ENCODE results near the gene NDC80. TPM values are rescaled to one million over a fixed set of nuclear protein-coding genes. Genes with fewer than 3 reads are reported as not detected.
"Not testable (repeated sequence)": the region's sequence is repeated elsewhere in the genome, so short reads cannot be mapped to it uniquely, and the experiment has no call there.

The NDC80 gene
- polyA plus RNA-seq, result 1 to 10 TPM in 1 of 3 donors, under 1 TPM in 2; 0.16 to 4.0 (median 0.21) TPM

DNA sequence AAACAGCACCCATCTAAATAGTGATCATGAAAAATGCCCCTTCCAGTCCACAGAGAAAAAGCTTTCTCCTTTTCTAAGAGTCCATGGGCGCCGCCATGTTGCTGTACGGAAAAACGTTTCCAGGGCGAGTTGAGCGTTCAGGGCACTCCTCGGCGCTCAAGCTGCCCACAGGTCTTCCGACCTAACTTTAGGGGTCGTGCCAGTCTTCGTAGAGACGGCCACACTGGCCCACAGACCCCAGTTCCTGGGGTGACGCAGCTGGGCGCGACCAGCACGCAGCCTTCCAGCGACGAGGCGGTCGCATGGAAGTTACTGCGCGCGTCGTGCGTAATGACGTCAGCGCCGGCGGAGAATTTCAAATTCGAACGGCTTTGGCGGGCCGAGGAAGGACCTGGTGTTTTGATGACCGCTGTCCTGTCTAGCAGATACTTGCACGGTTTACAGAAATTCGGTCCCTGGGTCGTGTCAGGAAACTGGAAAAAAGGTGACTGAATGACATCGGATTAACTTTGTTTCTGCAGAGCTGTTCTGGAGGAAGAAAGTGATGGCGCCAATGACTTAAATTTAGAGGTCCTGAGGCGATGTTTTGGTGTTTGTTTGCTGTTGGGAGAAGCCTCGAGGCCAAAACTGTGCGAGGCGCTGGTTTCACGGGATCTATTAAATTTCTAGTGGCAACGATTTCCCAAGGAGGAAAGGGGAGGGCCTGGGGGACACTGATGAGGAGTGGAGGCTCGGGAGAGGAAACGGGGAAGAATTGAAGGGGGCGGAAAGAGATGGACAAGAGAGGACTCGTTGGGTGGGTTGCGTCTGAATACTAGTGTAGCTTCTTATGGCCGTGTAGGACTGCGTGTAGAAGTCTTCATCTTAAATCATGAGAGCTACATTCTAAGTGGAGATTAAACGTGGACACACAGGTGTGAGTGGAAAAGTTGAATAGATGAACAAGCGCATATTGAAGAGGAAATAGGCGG, at the start of gene NDC80, which contains the start of gene METTL4:
TSS of gene NDC80 (plus strand) at position 358 of the 971 bp plus-strand sequence. CDS start 1,429 bp downstream, outside the sequence.
TSS of gene METTL4 (minus strand) at position 306 of the 971 bp plus-strand sequence. CDS start 4,289 bp downstream, outside the sequence.
- WGBS, 3 donors, result 0% methylated on average over 55 of the region's 55 CpGs
- H3K27ac ChIP-seq (ENCODE audit: low read depth, low read length), result peak within 1 kb of the TSS; percentile 68

DNA sequence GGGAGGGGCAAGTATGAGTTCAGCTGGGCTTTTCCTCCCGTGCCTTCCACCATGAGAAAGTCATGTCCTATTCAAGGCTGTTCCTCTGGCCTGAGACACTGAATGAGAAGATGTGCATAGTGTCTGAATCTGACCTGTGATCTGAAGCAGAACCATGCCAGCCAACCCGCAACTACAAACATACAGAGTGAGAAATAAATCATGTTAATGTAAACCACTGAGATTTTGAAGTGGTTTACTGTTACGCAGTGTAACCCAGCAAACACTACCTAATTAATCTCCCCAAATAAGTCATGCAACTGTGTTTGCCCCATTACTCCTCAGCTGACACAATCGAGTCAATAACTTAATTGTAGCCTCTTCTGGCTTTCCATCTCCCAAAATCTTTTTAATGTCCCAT, 49.2 kb upstream of the NDC80 start:
- no peak overlapping the region for H3K27ac ChIP-seq (ENCODE audit: low read depth, low read length)
- WGBS, 3 donors, result 79 to 88% (median 83%) methylated on average over 4 of the region's 4 CpGs

DNA sequence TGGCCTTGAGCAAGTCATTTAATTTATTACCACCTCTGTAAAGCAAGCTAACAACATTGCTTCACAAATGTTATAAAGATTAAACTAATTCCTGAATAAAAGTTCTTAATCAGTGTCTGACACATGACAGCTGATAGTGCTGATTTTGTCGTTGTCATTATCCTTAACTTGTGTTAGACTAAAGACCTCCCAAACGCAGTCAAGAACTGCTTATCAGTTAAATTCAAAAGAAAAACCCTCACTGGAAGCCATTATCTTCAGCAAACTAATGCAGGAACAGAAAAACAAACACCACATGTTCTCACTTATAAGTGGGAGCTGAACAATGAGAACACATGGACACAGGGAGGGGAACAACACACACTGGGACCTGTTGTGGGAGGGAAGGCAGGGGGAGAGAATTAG, 46.6 kb upstream of the NDC80 start:
- H3K27ac ChIP-seq (ENCODE audit: low read depth, low read length), result not testable (repeated sequence)
- 7 to 38% (median 34%) methylated on average over 2 of the region's 2 CpGs for WGBS, 3 donors

DNA sequence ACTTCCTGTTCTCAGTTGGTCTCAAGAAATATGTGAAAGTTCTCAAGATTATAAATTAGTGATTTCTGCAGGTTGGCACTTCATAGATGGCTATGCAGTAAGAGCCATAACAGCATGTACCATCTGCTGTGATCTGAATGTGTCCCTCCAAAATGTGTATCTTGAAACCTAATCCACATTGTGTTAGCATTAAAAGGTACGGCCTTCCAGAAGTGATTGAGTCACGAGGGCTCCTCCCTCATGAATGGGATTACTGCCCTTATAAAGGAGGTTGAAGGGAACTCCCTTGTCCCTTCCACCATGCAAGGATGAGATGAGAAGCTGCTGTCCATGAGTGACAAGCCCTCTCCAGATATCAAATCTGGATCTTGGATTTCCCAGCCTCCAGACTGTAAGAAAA, 45.0 kb upstream of the NDC80 start:
- no peak overlapping the region for H3K27ac ChIP-seq (ENCODE audit: low read depth, low read length)
- WGBS, 3 donors, result 58 to 88% (median 61%) methylated on average over 2 of the region's 2 CpGs

DNA sequence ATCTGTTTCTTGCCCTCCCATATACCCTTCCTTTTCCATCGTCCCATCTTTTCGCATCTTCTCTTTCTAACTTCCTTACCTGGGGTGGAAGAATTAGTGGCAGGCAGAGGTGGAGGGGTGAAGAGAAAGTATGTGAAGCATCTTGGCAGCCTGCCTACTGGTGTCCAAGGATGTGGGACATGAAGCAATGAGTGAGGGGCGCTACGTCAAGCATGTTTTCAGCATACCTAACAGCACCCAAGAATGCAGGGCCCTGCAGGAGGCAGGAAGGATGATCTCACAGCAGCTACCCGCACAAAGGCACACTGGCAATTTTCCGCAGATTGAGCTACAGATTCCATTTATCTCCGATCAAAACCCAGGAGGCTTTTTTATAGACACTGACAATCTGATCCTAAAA, 42.2 kb upstream of the NDC80 start:
- no peak overlapping the region for H3K27ac ChIP-seq (ENCODE audit: low read depth, low read length)

DNA sequence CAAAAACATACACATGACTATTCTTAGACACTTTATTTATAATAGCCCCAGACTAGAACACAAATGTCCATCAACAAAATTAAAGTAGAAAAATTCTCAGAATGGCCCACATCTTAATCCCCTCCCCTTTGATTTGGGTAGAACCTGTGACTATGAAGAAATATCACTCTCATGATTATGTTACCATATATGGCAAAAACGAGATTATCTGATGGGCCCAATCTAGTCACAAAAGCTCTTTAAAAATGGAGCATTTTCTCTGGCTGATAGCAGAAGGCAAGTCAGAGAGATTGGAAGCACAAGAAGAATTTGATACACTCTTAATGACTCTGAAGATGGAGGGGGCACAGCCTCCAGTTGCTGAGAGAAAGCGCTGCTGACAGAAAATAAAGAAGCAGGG, 39.6 kb upstream of the NDC80 start:
- H3K27ac ChIP-seq (ENCODE audit: low read depth, low read length), result no peak overlapping the region

More for the DNA sequence above, 42.2 kb upstream of the NDC80 start:
- WGBS, 3 donors, result 86 to 94% (median 87%) methylated on average over 7 of the region's 7 CpGs

DNA sequence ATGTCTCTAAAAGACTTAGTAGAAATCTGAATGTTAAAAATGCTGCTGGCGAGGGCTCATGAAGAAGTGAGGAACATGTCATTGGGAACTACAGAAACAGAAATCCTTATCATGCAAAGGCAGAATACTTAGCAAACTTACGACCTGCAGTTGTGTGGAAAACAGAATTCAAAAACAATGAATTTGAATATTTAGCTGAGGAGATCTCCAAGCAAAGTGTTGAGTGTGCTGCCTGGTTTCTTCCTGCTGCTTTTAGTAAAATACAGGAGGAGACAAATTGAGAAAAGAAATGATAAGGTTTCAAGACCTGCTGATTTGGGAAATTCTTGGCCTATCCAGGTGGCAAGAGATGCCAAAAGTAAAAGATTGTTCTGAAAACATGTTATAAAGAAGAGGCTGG, 38.6 kb upstream of the NDC80 start:
- no peak overlapping the region for H3K27ac ChIP-seq (ENCODE audit: low read depth, low read length)
- WGBS, 3 donors, result 95 to 98% (median 97%) methylated on average over 2 of the region's 2 CpGs

More for the DNA sequence above, 39.6 kb upstream of the NDC80 start:
- 90 to 96% (median 93%) methylated on average over 2 of the region's 2 CpGs for WGBS, 3 donors

DNA sequence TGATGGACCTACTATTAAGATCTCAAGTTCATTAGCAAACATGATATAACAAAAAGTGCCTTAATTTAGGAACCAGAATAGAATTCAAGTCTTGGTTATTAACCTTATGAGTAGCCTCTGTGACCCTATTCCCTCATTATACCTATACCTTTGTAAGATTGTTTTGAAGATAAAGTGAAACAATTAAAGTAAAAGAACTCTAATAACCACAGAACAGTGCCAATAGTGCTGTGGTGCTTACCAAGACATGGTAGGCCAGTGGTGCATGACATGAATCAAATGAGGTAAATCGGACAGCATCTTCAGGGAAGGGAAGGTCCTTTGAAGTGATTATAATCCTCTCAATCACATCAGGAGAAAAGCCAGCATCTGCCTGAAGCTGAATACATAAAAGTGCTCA, 36.5 kb upstream of the NDC80 start:
- no peak overlapping the region for H3K27ac ChIP-seq (ENCODE audit: low read depth, low read length)
- 91 to 98% (median 95%) methylated on average over 1 of the region's 1 CpG for WGBS, 3 donors

DNA sequence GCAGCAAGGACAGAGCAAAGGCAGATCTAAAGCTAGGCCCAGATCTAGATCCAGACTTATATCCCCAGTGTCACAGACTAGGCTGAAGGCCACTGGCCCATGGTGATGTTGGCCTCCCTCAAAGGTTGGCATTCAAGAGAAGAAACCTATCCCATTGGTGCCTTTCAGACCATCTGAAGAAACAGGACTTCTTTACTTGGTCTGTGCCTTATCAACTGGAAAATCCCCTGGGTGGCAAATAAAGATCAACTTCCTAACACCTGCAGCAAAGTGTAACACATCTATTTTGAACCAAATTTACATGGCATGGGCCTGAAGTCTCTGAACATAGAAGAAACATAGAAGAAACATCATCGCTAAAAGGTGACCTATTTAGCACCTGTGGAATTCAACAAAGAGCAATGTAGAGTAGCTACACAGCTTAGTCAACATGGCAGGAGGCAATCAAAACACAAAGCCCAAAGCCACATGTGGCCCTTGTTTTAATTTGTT, 35.9 kb upstream of the NDC80 start:
- WGBS, 3 donors, result 94 to 100% (median 97%) methylated on average over 1 of the region's 1 CpG
- no peak overlapping the region for H3K27ac ChIP-seq (ENCODE audit: low read depth, low read length)

DNA sequence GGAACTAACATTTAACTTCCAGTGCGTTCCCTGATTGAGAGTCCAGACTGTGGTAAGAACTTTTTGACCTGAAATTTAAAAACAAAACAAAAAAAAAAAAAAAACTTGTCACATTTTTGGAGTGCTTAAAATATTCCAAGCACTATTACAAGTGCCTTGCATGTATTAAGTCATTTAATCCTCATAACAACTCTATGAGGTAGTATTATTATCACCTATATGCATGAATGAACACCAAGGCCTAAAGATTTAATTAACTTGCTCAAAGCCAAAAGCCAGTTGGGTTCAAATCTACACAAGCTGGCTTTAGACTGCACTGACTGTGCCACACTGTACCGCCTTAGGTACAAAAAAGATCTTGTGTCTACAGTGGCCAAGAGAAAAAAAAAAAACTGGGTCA, 35.3 kb upstream of the NDC80 start:
- WGBS, 3 donors, result 71 to 97% (median 78%) methylated on average over 2 of the region's 2 CpGs
- no peak overlapping the region for H3K27ac ChIP-seq (ENCODE audit: low read depth, low read length)

DNA sequence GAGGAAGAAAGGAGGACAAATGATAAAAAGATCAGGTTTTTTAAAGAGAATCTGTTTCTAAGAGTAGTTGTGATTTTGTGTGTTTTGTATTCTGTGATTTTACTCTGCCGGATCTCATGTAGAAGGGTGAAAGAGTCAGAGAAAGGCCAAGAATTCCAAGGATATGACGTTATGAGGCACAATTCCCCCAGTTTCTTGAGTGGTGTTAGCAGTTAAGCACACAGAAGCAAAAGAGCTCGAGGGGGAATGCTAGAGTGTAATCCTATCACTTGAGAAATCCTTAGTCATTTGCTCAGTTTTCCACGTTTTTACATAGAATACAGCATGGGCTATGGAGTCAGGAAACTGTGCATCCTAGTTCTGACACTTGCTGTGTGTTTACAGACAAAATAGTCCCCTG, 34.9 kb upstream of the NDC80 start:
- WGBS, 3 donors, result 61 to 81% (median 71%) methylated on average over 4 of the region's 4 CpGs
- H3K27ac ChIP-seq (ENCODE audit: low read depth, low read length), result no peak overlapping the region

DNA sequence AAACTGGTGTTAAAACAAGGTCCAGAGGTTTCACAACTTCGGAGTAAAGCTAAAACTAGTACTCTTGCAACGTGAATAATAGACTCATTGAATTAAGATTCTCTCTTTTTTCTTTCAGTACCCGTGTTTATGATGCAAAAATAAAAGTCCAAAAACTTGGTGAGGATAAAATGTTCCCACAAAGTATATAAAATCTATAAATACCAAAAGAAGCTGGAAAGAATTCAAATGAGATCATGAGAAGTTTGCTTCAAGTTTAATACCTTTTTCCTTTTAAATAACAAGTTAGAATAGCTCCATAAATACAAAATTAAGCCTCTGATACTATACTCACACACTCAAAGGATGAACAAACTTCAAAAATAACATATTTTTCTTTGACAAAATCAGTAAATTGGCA, 34.1 kb upstream of the NDC80 start:
- no peak overlapping the region for H3K27ac ChIP-seq (ENCODE audit: low read depth, low read length)
- WGBS, 3 donors, result 53 to 55% (median 53%) methylated on average over 3 of the region's 3 CpGs

DNA sequence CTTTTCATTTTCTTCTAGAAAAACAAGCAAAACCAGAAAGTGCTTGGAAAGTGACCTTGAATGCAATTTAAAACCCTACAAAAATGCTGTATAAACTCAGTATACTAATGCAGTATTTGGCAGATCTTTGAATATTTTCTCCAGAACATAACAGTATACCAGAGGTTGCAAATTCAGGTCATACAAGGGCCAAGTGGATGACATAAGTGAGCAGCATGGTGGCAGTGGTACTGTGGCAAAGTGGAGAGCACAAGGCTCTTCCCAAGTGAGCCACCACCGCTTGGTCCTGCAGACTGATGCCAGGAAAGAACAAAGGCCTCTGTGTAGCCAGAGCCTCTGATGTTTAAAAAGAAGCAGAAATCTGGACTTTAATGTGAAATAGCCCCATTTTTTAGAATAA, 33.1 kb upstream of the NDC80 start:
- WGBS, 3 donors, result 82 to 94% (median 87%) methylated on average over 1 of the region's 1 CpG
- H3K27ac ChIP-seq (ENCODE audit: low read depth, low read length), result no peak overlapping the region

DNA sequence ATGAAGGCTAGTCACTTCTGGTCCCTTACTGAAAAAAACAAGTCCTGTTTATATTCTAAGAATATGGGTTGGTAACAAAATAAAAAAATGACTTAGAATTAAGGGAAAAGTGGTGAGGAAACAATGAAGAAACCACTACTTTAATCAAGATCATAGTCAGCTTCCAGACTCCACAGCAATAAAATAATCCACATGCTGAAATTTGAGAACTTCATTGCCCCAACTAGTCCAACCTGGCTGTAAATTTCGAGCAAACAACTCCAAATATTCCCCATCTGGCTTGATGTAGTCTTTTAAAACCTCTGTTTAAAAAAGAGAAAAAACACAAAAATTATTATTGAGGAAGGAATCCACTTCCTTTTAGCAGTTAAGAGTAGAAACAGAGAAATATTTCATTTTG, 32.5 kb upstream of the NDC80 start:
- WGBS, 3 donors, result 39 to 54% (median 52%) methylated on average over 1 of the region's 1 CpG
- H3K27ac ChIP-seq (ENCODE audit: low read depth, low read length), result no peak overlapping the region

DNA sequence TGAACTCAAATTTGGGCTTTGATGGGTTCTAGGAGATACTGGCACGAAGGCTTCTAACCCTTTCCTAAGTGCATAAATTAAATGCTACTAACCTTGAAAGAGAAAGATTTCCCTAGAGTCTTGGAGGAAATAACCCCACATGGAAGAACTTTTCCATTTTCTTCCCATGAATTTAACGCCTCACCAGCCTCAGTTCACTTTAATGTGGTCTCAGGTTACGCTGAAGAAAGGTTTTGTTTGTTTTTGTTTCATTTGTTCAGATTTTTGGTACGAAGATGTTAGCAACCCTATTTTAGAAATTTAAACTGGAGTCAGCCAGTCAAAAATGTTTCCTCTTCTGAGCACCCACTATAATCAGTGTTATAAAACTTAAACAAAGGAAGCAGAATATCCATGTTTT, 30.8 kb upstream of the NDC80 start:
- H3K27ac ChIP-seq (ENCODE audit: low read depth, low read length), result no peak overlapping the region
- 76 to 89% (median 87%) methylated on average over 4 of the region's 4 CpGs for WGBS, 3 donors

DNA sequence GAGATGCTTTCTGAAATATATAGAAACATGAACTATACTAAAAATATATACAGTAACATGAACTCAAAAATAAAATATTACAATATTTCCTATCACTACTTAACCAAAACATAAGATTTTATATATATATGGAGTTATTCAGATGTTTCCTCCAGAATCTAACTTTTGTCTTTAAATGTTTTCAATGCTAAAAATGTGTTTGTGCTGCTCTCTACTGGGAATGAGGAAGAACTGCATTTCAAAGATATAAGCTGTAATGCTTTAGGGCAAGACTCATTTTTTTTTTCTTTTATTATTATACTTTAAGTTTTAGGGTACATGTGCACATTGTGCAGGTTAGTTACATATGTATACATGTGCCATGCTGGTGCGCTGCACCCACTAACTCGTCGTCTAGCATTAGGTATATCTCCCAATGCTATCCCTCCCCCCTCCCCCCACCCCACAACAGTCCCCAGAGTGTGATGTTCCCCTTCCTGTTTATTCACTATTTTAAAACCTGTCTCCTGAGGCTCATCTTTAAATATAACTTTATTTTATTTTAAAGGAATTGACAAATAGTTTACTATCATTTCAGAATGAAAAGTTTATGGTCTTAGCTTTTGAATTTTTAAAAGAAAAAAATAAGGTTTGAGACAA, 29.3 kb upstream of the NDC80 start:
- not testable (repeated sequence) for H3K27ac ChIP-seq (ENCODE audit: low read depth, low read length)
- no CpG with 5 or more reads among the region's 3 CpGs for WGBS, 3 donors

DNA sequence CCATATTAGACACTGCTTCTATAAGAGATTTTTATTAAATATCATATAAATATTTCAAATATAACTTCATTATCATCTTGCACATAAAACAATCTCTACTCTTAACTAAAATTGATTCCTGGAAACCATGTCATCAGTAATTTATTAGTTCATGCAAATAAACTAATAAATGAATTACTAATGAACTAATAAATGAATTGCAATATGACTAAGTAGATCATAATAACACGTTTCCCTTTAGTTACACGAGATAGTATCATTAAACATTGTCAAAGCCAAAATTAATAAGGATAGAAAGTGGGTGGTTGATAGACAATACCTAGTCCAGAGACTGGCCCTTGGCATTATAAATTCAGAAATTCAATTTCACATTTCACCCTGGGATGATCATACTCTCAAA, 26.2 kb upstream of the NDC80 start:
- H3K27ac ChIP-seq (ENCODE audit: low read depth, low read length), result no peak overlapping the region
- WGBS, 3 donors, result 27 to 86% (median 77%) methylated on average over 2 of the region's 2 CpGs

DNA sequence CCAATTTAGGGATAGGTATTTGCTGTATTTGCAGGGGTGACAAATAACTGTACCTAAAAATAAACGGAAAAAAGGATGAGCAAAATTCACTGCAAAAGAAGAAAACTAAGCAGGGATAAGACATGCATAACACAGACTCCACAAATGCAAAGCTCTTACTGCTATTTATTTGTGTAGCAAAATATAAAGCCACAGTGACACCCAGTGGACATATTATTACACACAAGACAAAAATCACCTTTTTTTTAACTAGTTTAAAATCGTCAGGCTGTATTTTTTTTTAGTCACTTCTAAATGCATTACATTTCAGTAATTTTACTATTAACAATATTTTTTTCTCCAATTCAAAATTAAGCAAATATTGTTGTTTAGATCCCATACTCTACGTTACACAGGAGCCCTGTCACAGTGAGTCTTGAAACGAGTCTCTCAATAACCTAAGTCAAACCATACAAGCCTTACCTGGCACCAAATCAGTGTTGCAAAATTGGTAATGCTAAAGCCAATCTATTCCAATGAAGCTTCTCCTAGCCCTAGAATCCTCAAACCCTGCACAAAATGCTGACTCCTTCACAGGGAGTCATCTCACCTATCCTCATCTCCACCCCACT, 23.8 kb upstream of the NDC80 start:
- WGBS, 3 donors, result 51 to 59% (median 55%) methylated on average over 4 of the region's 4 CpGs

DNA sequence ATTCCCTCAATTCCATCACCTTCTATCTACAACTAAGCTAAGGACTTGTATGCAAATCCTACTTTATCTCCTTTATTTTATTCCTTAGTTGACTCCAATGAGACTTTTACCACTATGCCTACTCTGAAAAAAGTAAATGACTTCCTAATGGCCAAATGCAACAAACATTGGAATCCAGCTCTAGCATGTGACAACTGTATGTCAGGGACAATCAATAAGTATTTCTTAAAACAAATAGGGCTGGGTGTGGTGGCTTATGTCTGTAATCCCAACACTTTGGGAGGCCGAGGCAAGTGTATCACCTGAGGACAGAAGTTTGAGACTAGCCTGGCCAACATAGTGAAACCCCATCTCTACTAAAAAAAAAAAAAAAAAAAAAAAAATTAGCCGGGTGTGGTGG, 21.9 kb upstream of the NDC80 start:
- WGBS, 3 donors, result 98 to 100% (median 100%) methylated on average over 2 of the region's 2 CpGs
- no peak overlapping the region for H3K27ac ChIP-seq (ENCODE audit: low read depth, low read length)

More for the DNA sequence above, 23.8 kb upstream of the NDC80 start:
- H3K27ac ChIP-seq (ENCODE audit: low read depth, low read length), result no peak overlapping the region
